ENCODE data around the gene STAB2.

DNA sequence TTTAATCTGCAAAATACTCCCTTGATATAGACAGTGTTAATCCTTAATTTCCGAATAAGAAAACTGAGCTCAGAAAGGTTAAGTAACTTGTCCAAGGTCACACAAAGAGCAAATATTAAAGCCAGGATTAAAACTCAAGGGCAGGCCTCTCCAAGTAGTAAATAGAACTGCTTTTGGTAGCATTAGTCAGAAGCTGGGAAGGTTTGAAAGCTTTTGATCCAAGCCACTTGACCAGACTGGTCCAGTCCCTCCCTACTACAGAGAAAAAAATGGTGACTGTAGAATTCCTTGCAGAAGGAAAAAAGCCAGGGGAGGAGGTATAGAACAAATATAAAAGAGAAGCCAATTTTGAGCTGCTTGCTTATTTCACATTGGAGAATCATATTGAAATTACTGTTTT lies 142.4 kb downstream of the STAB2 start:
- no peak for TF ChIP-seq RAD21 (IDR thresholded peaks at IDR 0.05)
- TF ChIP-seq, protein P1, sequence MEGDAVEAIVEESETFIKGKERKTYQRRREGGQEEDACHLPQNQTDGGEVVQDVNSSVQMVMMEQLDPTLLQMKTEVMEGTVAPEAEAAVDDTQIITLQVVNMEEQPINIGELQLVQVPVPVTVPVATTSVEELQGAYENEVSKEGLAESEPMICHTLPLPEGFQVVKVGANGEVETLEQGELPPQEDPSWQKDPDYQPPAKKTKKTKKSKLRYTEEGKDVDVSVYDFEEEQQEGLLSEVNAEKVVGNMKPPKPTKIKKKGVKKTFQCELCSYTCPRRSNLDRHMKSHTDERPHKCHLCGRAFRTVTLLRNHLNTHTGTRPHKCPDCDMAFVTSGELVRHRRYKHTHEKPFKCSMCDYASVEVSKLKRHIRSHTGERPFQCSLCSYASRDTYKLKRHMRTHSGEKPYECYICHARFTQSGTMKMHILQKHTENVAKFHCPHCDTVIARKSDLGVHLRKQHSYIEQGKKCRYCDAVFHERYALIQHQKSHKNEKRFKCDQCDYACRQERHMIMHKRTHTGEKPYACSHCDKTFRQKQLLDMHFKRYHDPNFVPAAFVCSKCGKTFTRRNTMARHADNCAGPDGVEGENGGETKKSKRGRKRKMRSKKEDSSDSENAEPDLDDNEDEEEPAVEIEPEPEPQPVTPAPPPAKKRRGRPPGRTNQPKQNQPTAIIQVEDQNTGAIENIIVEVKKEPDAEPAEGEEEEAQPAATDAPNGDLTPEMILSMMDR (IDR thresholded peaks at IDR 0.05; ENCODE audit: low read depth, low read length, missing input control) = no peak
- TF ChIP-seq, protein P2, sequence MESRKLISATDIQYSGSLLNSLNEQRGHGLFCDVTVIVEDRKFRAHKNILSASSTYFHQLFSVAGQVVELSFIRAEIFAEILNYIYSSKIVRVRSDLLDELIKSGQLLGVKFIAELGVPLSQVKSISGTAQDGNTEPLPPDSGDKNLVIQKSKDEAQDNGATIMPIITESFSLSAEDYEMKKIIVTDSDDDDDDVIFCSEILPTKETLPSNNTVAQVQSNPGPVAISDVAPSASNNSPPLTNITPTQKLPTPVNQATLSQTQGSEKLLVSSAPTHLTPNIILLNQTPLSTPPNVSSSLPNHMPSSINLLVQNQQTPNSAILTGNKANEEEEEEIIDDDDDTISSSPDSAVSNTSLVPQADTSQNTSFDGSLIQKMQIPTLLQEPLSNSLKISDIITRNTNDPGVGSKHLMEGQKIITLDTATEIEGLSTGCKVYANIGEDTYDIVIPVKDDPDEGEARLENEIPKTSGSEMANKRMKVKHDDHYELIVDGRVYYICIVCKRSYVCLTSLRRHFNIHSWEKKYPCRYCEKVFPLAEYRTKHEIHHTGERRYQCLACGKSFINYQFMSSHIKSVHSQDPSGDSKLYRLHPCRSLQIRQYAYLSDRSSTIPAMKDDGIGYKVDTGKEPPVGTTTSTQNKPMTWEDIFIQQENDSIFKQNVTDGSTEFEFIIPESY (IDR thresholded peaks at IDR 0.05) = no peak
- TF ChIP-seq, protein P3, sequence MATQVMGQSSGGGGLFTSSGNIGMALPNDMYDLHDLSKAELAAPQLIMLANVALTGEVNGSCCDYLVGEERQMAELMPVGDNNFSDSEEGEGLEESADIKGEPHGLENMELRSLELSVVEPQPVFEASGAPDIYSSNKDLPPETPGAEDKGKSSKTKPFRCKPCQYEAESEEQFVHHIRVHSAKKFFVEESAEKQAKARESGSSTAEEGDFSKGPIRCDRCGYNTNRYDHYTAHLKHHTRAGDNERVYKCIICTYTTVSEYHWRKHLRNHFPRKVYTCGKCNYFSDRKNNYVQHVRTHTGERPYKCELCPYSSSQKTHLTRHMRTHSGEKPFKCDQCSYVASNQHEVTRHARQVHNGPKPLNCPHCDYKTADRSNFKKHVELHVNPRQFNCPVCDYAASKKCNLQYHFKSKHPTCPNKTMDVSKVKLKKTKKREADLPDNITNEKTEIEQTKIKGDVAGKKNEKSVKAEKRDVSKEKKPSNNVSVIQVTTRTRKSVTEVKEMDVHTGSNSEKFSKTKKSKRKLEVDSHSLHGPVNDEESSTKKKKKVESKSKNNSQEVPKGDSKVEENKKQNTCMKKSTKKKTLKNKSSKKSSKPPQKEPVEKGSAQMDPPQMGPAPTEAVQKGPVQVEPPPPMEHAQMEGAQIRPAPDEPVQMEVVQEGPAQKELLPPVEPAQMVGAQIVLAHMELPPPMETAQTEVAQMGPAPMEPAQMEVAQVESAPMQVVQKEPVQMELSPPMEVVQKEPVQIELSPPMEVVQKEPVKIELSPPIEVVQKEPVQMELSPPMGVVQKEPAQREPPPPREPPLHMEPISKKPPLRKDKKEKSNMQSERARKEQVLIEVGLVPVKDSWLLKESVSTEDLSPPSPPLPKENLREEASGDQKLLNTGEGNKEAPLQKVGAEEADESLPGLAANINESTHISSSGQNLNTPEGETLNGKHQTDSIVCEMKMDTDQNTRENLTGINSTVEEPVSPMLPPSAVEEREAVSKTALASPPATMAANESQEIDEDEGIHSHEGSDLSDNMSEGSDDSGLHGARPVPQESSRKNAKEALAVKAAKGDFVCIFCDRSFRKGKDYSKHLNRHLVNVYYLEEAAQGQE (IDR thresholded peaks at IDR 0.05) = no peak
- TF ChIP-seq, protein P4, sequence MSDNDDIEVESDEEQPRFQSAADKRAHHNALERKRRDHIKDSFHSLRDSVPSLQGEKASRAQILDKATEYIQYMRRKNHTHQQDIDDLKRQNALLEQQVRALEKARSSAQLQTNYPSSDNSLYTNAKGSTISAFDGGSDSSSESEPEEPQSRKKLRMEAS (IDR thresholded peaks at IDR 0.05) = no peak
- no peak for TF ChIP-seq YY1 (IDR thresholded peaks at IDR 0.05)
- TF ChIP-seq GABPA (IDR thresholded peaks at IDR 0.05 in 1 of 2, conservative IDR thresholded peaks at IDR 0.05 in 1 of 2) = no peak
- TF ChIP-seq EGR1 (IDR thresholded peaks at IDR 0.05; ENCODE audit: low read depth in 2 of 2) = no peak
- no peak for TF ChIP-seq JUND (IDR thresholded peaks at IDR 0.05)
- TF ChIP-seq SP1 (IDR thresholded peaks at IDR 0.05) = no peak
- no peak for TF ChIP-seq TAF1 (conservative IDR thresholded peaks at IDR 0.05)
- no peak for TF ChIP-seq RXRA (IDR thresholded peaks at IDR 0.05)
- no peak for TF ChIP-seq NR2F2 (IDR thresholded peaks at IDR 0.05)

All from liver (tissue), 3 donors.